ENCODE data around the gene ACSM4.

ACSM4 gene

DNA sequence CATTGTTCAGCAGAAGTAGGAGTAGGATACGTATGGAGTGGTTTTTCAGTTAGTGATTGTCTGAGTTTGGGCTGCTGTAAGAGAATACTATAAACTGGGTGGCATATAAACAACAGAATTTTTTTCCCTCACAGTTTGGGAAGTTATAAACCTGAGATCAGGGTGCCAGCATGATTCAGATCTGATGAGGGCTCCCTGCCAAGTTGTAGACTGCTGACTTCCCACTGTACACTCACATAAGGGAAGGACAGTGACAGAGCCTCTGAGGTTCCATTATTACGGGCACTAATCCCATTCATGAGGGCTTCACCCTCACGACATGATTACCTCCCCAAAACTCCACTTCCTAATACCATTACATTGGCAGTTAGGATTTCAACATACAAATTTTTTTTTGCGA is 50.7 kb downstream of the ACSM4 start:
- Mint-ChIP-seq H3K4me1 (ENCODE audit: low read depth) (peaks cover 6% of the 10 kb centered on the region), H3K27me3 (ENCODE audit: low read depth) (peaks cover 30% of the 10 kb centered on the region), H3K27ac (no peak overlapping the region), H3K9me3 (no peaks in the 10 kb centered on the region), H3K4me3 (no peak overlapping the region), H3K36me3 (ENCODE audit: low read depth) (no peaks in the 10 kb centered on the region)

DNA sequence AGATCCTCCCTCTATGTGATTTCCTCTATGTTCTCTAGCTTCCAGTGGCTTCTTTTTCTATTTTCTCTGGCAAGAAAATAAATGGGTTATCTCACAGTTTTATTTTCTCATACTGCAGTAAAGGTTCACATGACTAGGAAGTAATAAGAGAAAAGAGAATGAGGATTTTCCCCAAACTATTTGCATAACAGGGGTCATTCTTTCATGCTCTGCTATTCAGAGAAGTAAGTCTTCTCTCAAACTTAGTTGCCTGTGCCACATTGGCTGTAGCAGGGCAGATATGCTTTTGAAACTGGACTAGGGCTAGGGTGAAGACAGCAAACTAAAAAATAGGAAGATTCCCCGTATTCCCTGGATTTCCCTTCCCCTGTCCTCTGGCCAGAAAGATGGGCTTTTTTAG is 57.4 kb downstream of the ACSM4 start:
- H3K4me1 Mint-ChIP-seq (ENCODE audit: low read depth), result no peaks in the 10 kb centered on the region
- peaks cover 11% of the 10 kb centered on the region for H3K27me3 Mint-ChIP-seq (ENCODE audit: low read depth)
- H3K9me3 Mint-ChIP-seq, result no peaks in the 10 kb centered on the region
- H3K27ac Mint-ChIP-seq, result no peak overlapping the region
- no peak overlapping the region for H3K4me3 Mint-ChIP-seq
- H3K36me3 Mint-ChIP-seq (ENCODE audit: low read depth), result no peaks in the 10 kb centered on the region

- H3K4me3 Mint-ChIP-seq, result no peak overlapping the region
- no peaks in the 10 kb centered on the region for H3K4me1 Mint-ChIP-seq (ENCODE audit: low read depth)
- no peaks in the 10 kb centered on the region for H3K36me3 Mint-ChIP-seq (ENCODE audit: low read depth)
- H3K9me3 Mint-ChIP-seq, result no peaks in the 10 kb centered on the region
- peaks cover 11% of the 10 kb centered on the region for H3K27me3 Mint-ChIP-seq (ENCODE audit: low read depth)
- no peak overlapping the region for H3K27ac Mint-ChIP-seq
Observed at GRCh38 chr12:7362734-7363133, 58.9 kb downstream of the ACSM4 start.

DNA sequence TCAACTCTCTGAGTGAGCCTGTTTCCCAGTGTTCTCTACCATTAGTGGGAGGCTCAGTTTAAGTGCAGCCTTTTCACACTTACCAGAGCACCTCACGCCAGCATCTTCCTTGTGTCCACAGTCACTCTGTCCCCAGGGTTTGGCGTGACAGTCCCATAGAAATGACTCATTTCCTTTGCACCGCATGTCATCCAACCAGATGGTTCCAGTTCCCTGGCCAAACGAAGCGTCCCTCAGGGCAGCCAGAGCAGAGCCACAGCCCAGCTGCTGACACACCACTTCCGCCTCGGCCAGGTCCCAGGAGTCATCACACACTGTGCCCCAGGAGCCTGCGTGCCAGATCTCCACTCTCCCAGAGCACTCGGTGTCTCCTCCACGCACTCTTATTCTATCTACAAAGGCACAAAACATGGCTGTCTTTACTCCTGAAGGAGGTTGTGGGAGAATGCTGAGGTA is 65.4 kb downstream of the ACSM4 start:
- Mint-ChIP-seq H3K4me3 (no peak overlapping the region), H3K4me1 (ENCODE audit: low read depth) (no peaks in the 10 kb centered on the region), H3K36me3 (ENCODE audit: low read depth) (no peaks in the 10 kb centered on the region), H3K9me3 (no peaks in the 10 kb centered on the region), H3K27me3 (ENCODE audit: low read depth) (peaks cover 3% of the 10 kb centered on the region), H3K27ac (no peak overlapping the region)

DNA sequence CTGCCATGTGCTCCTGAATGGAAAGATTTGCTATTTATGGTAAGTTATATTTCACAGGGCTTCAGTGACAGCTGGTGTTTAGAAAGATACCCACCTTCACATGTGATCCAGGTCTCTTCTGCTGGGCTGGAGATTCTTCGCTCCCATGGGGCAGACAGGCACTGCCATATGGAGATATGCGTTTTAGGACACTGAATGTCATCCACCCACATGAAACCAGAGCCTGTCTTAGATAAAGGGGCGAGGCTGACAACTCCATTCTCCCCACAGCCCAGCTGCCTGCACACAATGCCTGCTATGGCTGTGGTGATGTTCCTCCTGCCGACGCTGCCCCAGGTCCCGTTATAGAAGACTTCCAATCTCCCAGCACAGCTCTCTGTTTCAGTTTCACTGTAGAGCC is 69.4 kb downstream of the ACSM4 start:
- H3K4me1 Mint-ChIP-seq (ENCODE audit: low read depth), result no peaks in the 10 kb centered on the region
- no peak overlapping the region for H3K27ac Mint-ChIP-seq
- H3K36me3 Mint-ChIP-seq (ENCODE audit: low read depth), result no peaks in the 10 kb centered on the region
- no peak overlapping the region for H3K4me3 Mint-ChIP-seq
- H3K27me3 Mint-ChIP-seq (ENCODE audit: low read depth), result peaks cover 3% of the 10 kb centered on the region
- no peaks in the 10 kb centered on the region for H3K9me3 Mint-ChIP-seq

GRCh38 chr12:7374423-7375144 is 70.7 kb downstream of the ACSM4 start:
- H3K27ac Mint-ChIP-seq, result no peak overlapping the region
- no peak overlapping the region for H3K4me3 Mint-ChIP-seq
- H3K27me3 Mint-ChIP-seq (ENCODE audit: low read depth), result peaks cover 3% of the 10 kb centered on the region
- no peaks in the 10 kb centered on the region for H3K36me3 Mint-ChIP-seq (ENCODE audit: low read depth)
- H3K9me3 Mint-ChIP-seq, result no peaks in the 10 kb centered on the region
- no peaks in the 10 kb centered on the region for H3K4me1 Mint-ChIP-seq (ENCODE audit: low read depth)

- no peaks in the 10 kb centered on the region for H3K9me3 Mint-ChIP-seq
- no peak overlapping the region for H3K27ac Mint-ChIP-seq
- H3K4me1 Mint-ChIP-seq (ENCODE audit: low read depth), result no peaks in the 10 kb centered on the region
- no peak overlapping the region for H3K4me3 Mint-ChIP-seq
- no peaks in the 10 kb centered on the region for H3K27me3 Mint-ChIP-seq (ENCODE audit: low read depth)
- no peaks in the 10 kb centered on the region for H3K36me3 Mint-ChIP-seq (ENCODE audit: low read depth)
Observed at GRCh38 chr12:7375145-7375543, 71.3 kb downstream of the ACSM4 start.

DNA sequence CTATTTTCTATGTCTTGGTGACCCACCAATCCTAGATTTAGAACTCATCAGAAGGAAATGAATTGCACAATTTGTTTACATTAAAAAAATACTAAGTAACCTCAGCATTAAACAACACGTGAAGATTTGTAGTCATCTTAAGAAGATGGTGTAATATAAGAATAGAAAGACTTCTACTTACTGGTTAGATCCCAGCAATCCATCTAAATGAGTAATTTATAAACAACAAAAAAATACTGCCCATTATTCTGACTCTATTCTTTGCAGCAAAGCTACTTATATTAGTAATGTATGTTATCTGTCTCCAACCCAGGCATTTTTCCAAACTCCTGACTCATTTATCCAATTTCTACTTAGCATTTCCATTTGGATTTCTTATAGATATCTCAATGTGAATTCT is 72.3 kb downstream of the ACSM4 start:
- H3K27ac Mint-ChIP-seq, result no peak overlapping the region
- no peaks in the 10 kb centered on the region for H3K27me3 Mint-ChIP-seq (ENCODE audit: low read depth)
- H3K4me1 Mint-ChIP-seq (ENCODE audit: low read depth), result no peaks in the 10 kb centered on the region
- H3K9me3 Mint-ChIP-seq, result no peaks in the 10 kb centered on the region
- H3K4me3 Mint-ChIP-seq, result no peak overlapping the region
- no peaks in the 10 kb centered on the region for H3K36me3 Mint-ChIP-seq (ENCODE audit: low read depth)

Data from T-helper 1 cell treated with Interleukin-12 subunit alpha and Interleukin-12 subunit beta and Interleukin-4 antibody, amounts not matched to agents 30 μg/mL and 1 μg/mL, for 36 hours (primary cell).